Tibial nerve (tissue), 3 donors: ENCODE measurements around the gene PPM1L.

Source experiments
- POLR2A ChIP-seq, 2 donors: fragments of 450-650 bp; IDR thresholded peaks; one replicate each; pipeline ENCODE4 v1.6.1; 2017; ENCODE audit warnings: antibody characterized with exemption in 2 of 2, mild to moderate bottlenecking in 2 of 2, moderate library complexity in 2 of 2
- TF ChIP-seq, protein P1 (sequence below), 5 experiments: fragments of 200-600 bp in 3 of 5; fragments of 450-650 bp in 2 of 5; sonication (generic) in 3 of 5; IDR thresholded peaks; one replicate each; pipeline ENCODE4 v1.5.1; 2016 to 2019; ENCODE audit warnings: antibody characterized with exemption in 5 of 5, mild to moderate bottlenecking in 3 of 5, moderate library complexity in 2 of 5

GRCh38 chr3:160738048-160738447 is 18.0 kb upstream of the PPM1L start:
- no peak for TF ChIP-seq POLR2A (IDR thresholded peaks at IDR 0.05)
- TF ChIP-seq, protein P1, sequence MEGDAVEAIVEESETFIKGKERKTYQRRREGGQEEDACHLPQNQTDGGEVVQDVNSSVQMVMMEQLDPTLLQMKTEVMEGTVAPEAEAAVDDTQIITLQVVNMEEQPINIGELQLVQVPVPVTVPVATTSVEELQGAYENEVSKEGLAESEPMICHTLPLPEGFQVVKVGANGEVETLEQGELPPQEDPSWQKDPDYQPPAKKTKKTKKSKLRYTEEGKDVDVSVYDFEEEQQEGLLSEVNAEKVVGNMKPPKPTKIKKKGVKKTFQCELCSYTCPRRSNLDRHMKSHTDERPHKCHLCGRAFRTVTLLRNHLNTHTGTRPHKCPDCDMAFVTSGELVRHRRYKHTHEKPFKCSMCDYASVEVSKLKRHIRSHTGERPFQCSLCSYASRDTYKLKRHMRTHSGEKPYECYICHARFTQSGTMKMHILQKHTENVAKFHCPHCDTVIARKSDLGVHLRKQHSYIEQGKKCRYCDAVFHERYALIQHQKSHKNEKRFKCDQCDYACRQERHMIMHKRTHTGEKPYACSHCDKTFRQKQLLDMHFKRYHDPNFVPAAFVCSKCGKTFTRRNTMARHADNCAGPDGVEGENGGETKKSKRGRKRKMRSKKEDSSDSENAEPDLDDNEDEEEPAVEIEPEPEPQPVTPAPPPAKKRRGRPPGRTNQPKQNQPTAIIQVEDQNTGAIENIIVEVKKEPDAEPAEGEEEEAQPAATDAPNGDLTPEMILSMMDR (IDR thresholded peaks at IDR 0.05), result no peak
